Hematopoietic multipotent progenitor cell treated with erythropoietin and hydrocortisone succinate and interleukin-3 and kit ligand, for 15 days (in vitro differentiated cells): ENCODE data around the gene SSRP1.
"Not testable (repeated sequence)": the region's sequence is repeated elsewhere in the genome, so short reads cannot be mapped to it uniquely, and the experiment has no call there.

Source experiments
- DNase-seq: peaks from one replicate; pipeline ENCODE4 v3.0.0-alpha.2; 2015; ENCODE audit warnings: low spot score

Gene SSRP1

DNA sequence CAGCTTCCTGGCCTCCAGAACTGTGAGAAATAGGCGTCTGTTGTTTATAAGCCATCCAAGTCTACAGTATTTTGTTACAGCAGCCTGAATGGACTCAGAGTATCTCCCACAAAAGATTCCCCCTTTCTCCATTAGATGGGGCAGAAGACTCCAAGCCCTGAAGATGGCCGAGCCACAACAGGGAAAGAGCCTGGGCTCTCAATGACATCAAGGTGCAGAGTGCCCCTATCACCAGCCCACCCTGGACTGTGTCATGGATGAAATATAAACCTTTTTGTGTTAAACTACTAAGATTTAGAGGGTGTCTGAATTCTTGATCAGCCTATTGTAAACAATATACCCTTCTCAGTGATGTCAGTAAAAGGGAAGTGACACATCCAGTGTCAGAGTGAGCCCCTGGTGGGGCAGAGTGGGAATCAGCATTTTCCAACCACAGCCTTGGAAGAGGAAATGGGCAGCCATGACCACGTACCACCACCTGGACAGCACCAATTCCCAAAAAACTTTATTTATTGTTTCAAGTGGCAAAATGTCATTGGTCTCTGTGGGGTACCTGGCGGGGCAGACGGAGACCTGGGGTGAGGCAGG is 36.4 kb downstream of the SSRP1 start:
- no peak for DNase-seq

DNA sequence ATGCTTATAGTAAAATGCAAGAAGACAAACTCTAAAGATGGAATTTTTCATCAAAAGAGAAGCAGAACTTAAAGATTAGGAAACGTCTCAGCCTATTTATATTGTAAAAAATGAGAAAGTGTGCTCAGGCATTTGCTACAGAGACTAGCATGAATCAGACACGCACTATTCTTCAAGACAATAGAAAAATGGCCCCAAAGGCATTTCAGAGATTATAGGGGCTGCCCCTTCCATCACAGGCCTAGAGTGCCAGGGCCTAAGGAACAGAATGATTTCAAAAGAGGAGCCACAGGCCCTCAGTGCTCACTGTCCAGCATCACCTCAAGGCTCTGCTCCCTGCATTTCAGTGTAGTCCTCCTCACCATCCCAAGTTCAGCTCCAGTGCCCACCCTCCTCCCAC is 38.5 kb downstream of the SSRP1 start:
- no peak for DNase-seq

- not testable (repeated sequence) for DNase-seq
These were observed 39.5 kb downstream of the SSRP1 start for GRCh38 chr11:57296205-57296604.

- no peak for DNase-seq
These were observed 41.2 kb downstream of the SSRP1 start for GRCh38 chr11:57294225-57295131.

GRCh38 chr11:57290288-57290687 is 45.4 kb downstream of the SSRP1 start:
- no peak for DNase-seq

- DNase-seq: no peak
These were observed 46.7 kb downstream of the SSRP1 start for GRCh38 chr11:57288771-57289579.

DNA sequence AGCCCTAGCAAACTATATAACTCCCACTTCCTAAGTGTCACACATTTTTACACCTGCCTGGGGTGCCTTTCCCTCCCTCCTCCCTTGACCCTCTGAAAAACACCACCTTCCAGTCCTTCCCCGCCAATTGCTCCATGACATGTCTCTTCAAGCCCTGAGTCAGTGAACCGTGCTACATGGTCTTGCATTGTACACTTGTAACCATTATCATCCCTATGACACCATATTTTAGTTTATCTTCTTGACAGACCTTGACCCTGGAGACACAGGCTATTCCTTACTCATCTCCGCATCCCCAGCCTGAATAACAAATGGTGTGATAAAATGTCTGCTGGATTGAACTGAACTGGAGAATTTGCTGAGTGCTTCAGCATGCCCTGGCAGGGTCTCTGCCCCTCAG is 47.8 kb downstream of the SSRP1 start:
- no peak for DNase-seq

DNA sequence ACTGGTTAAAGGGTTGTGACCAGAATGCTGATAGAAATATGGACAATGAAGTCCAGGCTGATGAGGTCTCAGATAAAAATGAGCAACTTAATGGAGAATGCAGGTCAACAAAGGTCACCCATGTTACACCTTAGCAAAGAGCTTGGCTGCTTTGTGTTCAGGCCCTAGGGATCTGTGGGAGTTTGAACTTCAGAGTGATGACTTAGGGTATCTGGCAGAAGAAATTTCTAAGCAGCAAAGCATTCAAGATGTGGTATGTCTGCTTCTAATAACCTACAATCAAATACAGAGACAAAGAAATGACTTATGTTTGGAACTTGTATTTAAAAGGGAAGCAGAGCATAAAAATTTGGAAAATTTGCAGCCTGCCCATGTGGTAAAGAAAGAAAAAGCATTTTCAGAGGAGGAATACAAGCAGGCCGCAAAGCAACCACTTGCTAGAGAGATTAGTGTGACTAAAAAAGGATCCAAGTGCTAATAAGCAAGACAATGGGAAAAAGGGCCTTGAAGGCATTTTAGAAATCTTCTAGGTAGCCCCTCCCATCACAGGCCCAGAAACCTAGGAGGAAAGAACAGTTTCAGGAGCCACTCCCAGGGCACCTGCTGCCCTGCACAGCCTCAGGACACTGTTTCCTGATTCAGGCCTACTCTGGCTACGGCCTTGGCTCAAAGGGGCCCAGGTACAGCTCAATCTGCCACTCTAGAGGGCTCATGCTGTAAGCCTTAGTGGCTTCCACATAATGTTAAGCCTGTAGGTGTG is 52.3 kb downstream of the SSRP1 start:
- no peak for DNase-seq

GRCh38 chr11:57281546-57281945 is 54.1 kb downstream of the SSRP1 start:
- DNase-seq: not testable (repeated sequence)

- DNase-seq: no peak
These were observed 56.6 kb downstream of the SSRP1 start for GRCh38 chr11:57279116-57279515.

GRCh38 chr11:57278721-57279095 is 57.0 kb downstream of the SSRP1 start:
- no peak for DNase-seq

DNA sequence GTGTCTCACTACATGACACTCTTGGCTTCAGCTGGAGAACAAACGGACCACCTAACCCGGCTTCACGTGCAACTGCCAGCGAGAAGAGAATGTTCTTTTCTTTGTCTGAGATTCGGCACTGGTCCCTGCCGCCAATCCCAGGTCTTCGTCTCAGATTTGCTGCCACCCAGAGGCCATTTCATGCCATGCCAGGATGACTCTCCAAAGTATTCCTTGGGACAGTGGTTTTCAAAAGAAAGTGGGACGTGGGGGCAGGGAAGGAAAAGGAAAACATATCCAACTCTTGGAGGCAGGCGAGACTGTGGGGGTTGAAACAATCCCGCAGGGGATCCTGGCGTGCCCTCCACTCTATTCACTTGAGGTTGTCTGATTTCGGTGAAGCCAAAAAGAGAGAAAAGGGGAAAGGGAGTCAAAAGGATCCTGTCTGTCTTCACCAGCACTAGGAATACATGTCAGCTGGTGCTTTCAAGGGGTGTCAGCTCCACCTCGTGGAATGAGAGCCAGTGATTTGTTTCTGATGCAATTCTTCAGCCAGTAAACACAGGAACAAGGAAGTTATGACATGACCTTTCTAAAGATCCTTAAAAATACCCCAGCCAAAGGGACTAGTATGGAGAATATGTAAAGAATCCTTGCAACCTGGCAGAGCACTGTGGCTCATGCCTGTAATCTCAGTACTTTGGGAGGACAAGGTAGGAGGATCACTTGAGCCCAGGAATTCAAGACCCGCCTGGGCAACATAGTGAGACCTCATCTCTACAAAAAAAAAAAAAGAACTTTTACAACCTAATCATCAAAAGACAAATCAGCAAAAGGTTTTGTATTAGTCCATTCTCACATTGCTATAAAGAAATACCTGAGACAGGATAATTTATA is 57.6 kb downstream of the SSRP1 start:
- peak; percentile 23 for DNase-seq

DNA sequence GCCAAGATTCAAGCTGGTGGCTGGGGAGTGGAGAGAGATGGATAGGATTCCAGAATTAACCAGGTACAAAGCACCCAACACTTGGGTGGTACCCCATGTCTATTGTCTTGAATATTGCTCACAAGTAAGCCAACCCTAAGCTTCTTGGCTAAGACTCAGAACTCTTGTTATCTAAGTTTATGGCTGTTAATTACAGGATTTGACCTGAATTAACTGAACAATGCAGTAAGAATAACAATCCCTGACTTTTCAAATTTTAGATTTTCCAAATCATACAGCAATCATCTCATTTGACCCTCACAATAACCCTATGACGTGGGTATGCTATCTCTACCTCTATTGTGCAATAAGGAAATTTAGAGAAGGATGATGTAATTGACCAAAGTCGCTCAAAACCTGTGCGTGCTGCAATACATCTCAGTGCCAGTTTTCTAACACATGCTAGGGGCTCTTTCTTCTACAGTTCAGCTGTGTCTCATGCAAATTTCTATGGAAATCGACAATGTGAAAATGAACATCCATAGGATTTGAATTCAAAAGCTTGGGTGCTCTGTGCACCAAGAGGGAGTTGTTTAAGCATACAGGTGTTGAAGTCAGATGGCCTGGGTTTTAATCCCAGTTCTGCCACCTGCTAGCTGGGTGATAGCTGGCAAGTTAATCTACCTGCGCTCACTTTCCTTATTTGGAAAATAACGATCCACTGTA is 58.6 kb downstream of the SSRP1 start:
- no peak for DNase-seq

- no peak for DNase-seq
These were observed 59.3 kb downstream of the SSRP1 start for GRCh38 chr11:57276169-57276970.
